PFSK-1 (cell line): ENCODE results near the gene CAP1.

Source experiments
- FOXP2 ChIP-seq: optimal IDR thresholded peaks from 2 replicates; pipeline ENCODE3; 2011; ENCODE audit warnings: borderline replicate concordance, control low read depth, inconsistent platforms; ENCODE audit not compliant: insufficient read depth; ENCODE audit errors: extremely low read length, extremely low read depth
- POLR2AphosphoS5 ChIP-seq: IDR thresholded peaks from 2 replicates; pipeline ENCODE4 v1.6.1; 2012; ENCODE audit warnings: low read depth, mild to moderate bottlenecking, control low read depth, low read length, moderate library complexity
- REST ChIP-seq, 2 experiments: IDR thresholded peaks; 2 replicates each; pipeline versions ENCODE4 v1.6.1 to v1.8.0; 2011 to 2012; ENCODE audit warnings: low read depth in 2 of 2, low read length in 2 of 2, control low read depth in 1 of 2, inconsistent platforms in 1 of 2, mild to moderate bottlenecking in 1 of 2, moderate library complexity in 1 of 2; ENCODE audit not compliant: insufficient read depth in 1 of 2
- SIN3A ChIP-seq: IDR thresholded peaks from 2 replicates; pipeline ENCODE4 v1.6.1; 2012; ENCODE audit warnings: mild to moderate bottlenecking, low read length, moderate library complexity, borderline replicate concordance; ENCODE audit not compliant: insufficient read depth
- TAF1 ChIP-seq: IDR thresholded peaks from 2 replicates; pipeline ENCODE4 v1.6.1; 2012; ENCODE audit warnings: low read length, control low read depth, borderline replicate concordance; ENCODE audit not compliant: insufficient read depth

Gene CAP1

GRCh38 chr1:40039757-40040510 lies 595 bp upstream of the CAP1 start:
- TF ChIP-seq POLR2AphosphoS5, result peak; percentile 80; the same call in 1 of the 2 replicates
- TF ChIP-seq SIN3A, result no peak; the same call in 1 of the 2 replicates
- TF ChIP-seq REST (IDR thresholded peaks at IDR 0.05; ENCODE audit: insufficient read depth in 1 of 2, low read depth in 2 of 2, low read length in 2 of 2), result 0 out of 4 replicates have a peak, but pooled peaks of 1 of the 2 experiments have one; percentile 3
- 0 out of 2 replicates have a peak, but pooled peaks have one; percentile 26 for TF ChIP-seq TAF1
- TF ChIP-seq FOXP2, result no peak

GRCh38 chr1:40041466-40041838 lies 923 bp downstream of the CAP1 start:
- TF ChIP-seq REST (IDR thresholded peaks at IDR 0.05; ENCODE audit: insufficient read depth in 1 of 2, low read depth in 2 of 2, low read length in 2 of 2), result no peak
- no peak for TF ChIP-seq TAF1
- no peak for TF ChIP-seq FOXP2
- TF ChIP-seq SIN3A, result no peak

- TF ChIP-seq POLR2AphosphoS5, result no peak
- no peak for TF ChIP-seq REST (IDR thresholded peaks at IDR 0.05; ENCODE audit: insufficient read depth in 1 of 2, low read depth in 2 of 2, low read length in 2 of 2)
- no peak for TF ChIP-seq TAF1
- TF ChIP-seq FOXP2, result no peak
- TF ChIP-seq SIN3A, result no peak
These were observed 1.8 kb downstream of the CAP1 start for GRCh38 chr1:40042341-40042740.

GRCh38 chr1:40044110-40044509 lies 3.6 kb downstream of the CAP1 start:
- TF ChIP-seq POLR2AphosphoS5 (no peak), SIN3A (no peak), TAF1 (no peak), REST (IDR thresholded peaks at IDR 0.05; ENCODE audit: insufficient read depth in 1 of 2, low read depth in 2 of 2, low read length in 2 of 2) (no peak), FOXP2 (no peak)

- TF ChIP-seq TAF1 (no peak), SIN3A (no peak), FOXP2 (no peak), POLR2AphosphoS5 (no peak), REST (IDR thresholded peaks at IDR 0.05; ENCODE audit: insufficient read depth in 1 of 2, low read depth in 2 of 2, low read length in 2 of 2) (no peak)
These were observed 4.7 kb downstream of the CAP1 start for GRCh38 chr1:40045182-40045581.
